Coronary artery (tissue), 2 donors: ENCODE results near the gene UBL4A.

Experiments used
- DNase-seq: peaks from one replicate; pipeline ENCODE4 v3.0.0-alpha.2; 2017; ENCODE audit warnings: low spot score
- H3K27ac ChIP-seq, 2 donors: fragments of 200-600 bp; sonication (generic); one replicate each; pipeline ENCODE4 v1.5.1; 2016 to 2019
- H3K4me3 ChIP-seq: fragments of 200-600 bp; sonication (generic); 2 replicates; pipeline ENCODE4 v1.5.1; 2016; ENCODE audit warnings: mild to moderate bottlenecking, moderate library complexity
- CTCF ChIP-seq: fragments of 200-600 bp; sonication (generic); IDR thresholded peaks from one replicate; pipeline ENCODE4 v1.5.1; 2019; ENCODE audit warnings: antibody characterized with exemption

Gene UBL4A

GRCh38 chrX:154468217-154468616 lies 18.2 kb downstream of the UBL4A start:
- no peak for TF ChIP-seq CTCF
- Histone ChIP-seq H3K4me3 (no peak overlapping the region), H3K27ac (no peak overlapping the region)
- DNase-seq = no peak

- Histone ChIP-seq H3K27ac (no peak overlapping the region), H3K4me3 (no peak overlapping the region)
- DNase-seq = no peak
- no peak for TF ChIP-seq CTCF
Observed at GRCh38 chrX:154467556-154467955, 18.9 kb downstream of the UBL4A start.

DNA sequence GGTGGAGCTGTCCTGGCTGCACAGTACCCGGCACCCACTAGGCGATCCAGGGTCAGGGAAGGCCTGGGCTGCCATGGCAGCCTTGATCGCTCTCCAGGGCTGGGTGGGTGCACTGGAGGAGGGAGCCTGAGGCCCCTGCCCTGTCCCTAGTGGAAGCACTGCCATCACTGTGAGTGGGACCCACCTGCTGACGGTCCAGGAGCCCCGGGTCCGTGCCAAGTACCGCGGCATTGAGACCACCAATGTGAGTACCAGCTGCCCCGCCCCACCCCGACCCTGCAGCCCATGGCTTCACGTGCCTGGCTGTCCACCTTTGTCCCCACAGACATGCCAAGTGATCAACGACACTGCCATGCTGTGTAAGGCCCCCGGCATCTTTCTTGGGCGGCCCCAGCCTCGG lies 19.5 kb downstream of the UBL4A start:
- TF ChIP-seq CTCF = no peak
- H3K27ac ChIP-seq = no peak overlapping the region
- H3K4me3 ChIP-seq = no peak overlapping the region
- DNase-seq = no peak

GRCh38 chrX:154466036-154466435 lies 20.4 kb downstream of the UBL4A start:
- H3K27ac ChIP-seq = no peak overlapping the region
- TF ChIP-seq CTCF = no peak
- no peak for DNase-seq
- no peak overlapping the region for H3K4me3 ChIP-seq

DNA sequence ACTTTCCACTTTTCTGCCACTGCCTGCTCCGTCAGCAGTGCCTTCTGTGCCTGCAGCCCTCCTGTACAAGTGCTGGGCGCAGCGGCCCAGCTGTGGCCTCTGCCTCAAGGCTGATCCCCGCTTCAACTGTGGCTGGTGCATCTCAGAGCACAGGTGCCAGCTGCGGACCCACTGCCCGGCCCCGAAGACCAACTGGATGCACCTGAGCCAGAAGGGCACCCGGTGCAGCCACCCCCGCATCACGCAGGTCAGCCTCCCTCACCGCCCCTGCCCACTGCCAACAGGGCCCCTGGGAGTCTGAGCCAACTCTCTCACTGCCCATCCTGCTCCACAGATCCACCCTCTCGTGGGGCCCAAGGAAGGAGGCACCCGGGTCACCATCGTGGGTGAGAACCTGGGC lies 20.8 kb downstream of the UBL4A start:
- Histone ChIP-seq H3K4me3 (no peak overlapping the region), H3K27ac (no peak overlapping the region)
- DNase-seq = no peak
- TF ChIP-seq CTCF = no peak

DNA sequence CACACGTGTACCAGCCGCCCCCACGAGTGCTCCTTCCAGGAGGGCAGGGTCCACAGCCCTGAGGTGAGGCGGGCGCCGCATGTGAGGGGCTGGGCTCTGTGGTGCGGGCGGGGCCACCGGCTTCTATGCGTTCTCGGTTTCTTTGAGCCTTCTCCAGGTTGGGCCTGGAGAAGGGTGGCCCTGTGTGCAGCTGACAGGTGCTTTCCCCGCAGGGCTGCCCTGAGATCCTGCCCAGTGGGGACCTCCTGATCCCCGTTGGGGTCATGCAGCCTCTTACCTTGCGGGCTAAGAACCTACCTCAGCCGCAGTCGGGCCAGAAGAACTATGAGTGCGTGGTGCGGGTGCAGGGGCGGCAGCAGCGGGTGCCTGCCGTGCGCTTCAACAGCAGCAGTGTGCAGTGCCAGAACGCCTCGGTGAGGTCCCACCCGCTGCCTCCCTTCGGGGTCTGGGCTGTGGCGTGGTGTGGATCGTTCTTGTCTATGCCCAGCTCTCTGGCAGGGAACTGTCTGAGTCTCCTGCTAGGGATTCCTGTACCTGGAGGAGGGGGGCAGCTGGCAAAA lies 21.5 kb downstream of the UBL4A start:
- H3K27ac ChIP-seq = no peak overlapping the region
- no peak overlapping the region for H3K4me3 ChIP-seq
- no peak for TF ChIP-seq CTCF
- no peak for DNase-seq

DNA sequence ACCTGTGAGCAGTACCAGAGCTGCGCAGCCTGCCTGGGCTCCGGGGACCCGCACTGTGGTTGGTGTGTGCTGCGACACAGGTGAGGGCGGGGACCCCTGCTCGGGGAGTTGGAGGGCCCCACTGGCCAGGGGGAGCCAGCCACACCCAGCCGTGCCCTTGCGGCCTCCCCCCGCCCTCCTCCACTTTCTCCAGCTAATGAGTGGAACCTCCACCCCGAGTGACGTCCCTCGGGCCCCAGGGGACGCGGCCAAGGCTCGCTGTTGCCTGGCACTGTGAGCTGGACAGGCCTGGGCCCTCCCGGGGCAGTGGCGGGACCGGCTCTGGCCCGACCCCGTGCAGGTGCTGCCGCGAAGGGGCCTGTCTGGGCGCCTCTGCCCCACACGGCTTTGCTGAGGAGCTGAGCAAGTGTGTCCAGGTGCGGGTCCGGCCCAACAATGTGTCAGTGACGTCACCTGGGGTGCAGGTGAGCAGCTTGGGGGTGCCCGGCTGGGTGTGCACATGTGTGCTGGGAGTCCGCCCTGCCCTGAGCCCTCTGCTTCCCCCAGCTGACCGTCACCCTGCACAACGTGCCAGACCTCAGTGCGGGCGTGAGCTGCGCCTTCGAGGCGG lies 22.7 kb downstream of the UBL4A start:
- no peak overlapping the region for H3K4me3 ChIP-seq
- no peak overlapping the region for H3K27ac ChIP-seq
- DNase-seq = no peak
- TF ChIP-seq CTCF = no peak
